PC-3 (cell line): ENCODE results near the gene VPS33A. TPM values are rescaled to one million over a fixed set of nuclear protein-coding genes. Genes with fewer than 3 reads are reported as not detected.

ENCODE experiments used
- ATAC-seq: fragments of 200-7000 bp; cut with Tn5 transposase; 2 replicates; pipeline ENCODE4 v1.9.1; 2020; ENCODE audit warnings: mild to moderate bottlenecking, moderate library complexity
- BruUV-seq: library from RNA; stranded (reverse); fragments of 400-500 nt; replicated peaks from 2 replicates; lab custom pipeline; 2021; lab: Mats Ljungman, UMichigan
- CTCF ChIA-PET: fragments of 300-600 bp; sonication (Branson Sonifier 250); formaldehyde crosslinking; loops from one replicate; lab custom pipeline; 2022; ENCODE audit warnings: antibody characterized with exemption; lab: Charles Lee
- POLR2A ChIA-PET: fragments of 300-600 bp; sonication (Branson Sonifier 250); formaldehyde crosslinking; loops from one replicate; lab custom pipeline; 2022; ENCODE audit warnings: antibody characterized with exemption; ENCODE audit not compliant: unreplicated experiment; lab: Charles Lee
- DNase-seq: peaks from one replicate; pipeline ENCODE4 v3.0.0-alpha.2; 2015
- H2AFZ ChIP-seq: fragments of 300-600 bp; sonication (generic); 2 replicates; pipeline ENCODE4 v1.6.0; 2016; ENCODE audit warnings: antibody characterized with exemption, low read length
- H3F3A ChIP-seq: fragments of 300-600 bp; sonication (generic); one replicate; pipeline ENCODE4 v1.6.0; 2017; ENCODE audit warnings: antibody characterized with exemption, low read length, control low read depth, mild to moderate bottlenecking; ENCODE audit not compliant: unreplicated experiment
- H3K27ac ChIP-seq: fragments of 300-600 bp; sonication (generic); 2 replicates; pipeline ENCODE4 v1.5.1; 2016; ENCODE audit warnings: mild to moderate bottlenecking, low read length
- H3K27me3 ChIP-seq: fragments of 300-600 bp; sonication (generic); 2 replicates; pipeline ENCODE4 v1.6.1; 2016; ENCODE audit warnings: low read length, mixed read lengths
- H3K36me3 ChIP-seq: fragments of 300-600 bp; sonication (generic); 2 replicates; pipeline ENCODE4 v1.6.1; 2016; ENCODE audit warnings: low read depth, mixed run types, low read length, mixed read lengths
- H3K4me1 ChIP-seq: fragments of 300-600 bp; sonication (generic); 2 replicates; pipeline ENCODE4 v1.5.1; 2016; ENCODE audit warnings: low read length; ENCODE audit not compliant: insufficient read depth
- H3K4me2 ChIP-seq: fragments of 300-600 bp; sonication (generic); 2 replicates; pipeline ENCODE4 v1.6.0; 2016; ENCODE audit warnings: low read length
- H3K4me3 ChIP-seq: fragments of 300-600 bp; sonication (generic); 2 replicates; pipeline ENCODE4 v1.5.1; 2016; ENCODE audit warnings: mild to moderate bottlenecking, low read length, mixed read lengths
- H3K79me2 ChIP-seq: fragments of 300-600 bp; sonication (generic); 2 replicates; pipeline ENCODE4 v1.6.1; 2017; ENCODE audit warnings: low read length, mixed read lengths
- H3K9ac ChIP-seq: fragments of 300-600 bp; sonication (generic); 2 replicates; pipeline ENCODE4 v1.6.0; 2016; ENCODE audit warnings: mild to moderate bottlenecking, low read length
- H3K9me2 ChIP-seq: fragments of 300-600 bp; sonication (generic); replicated peaks from 2 replicates; pipeline ENCODE4 v1.6.1; 2016; ENCODE audit warnings: mixed run types, low read length, mixed read lengths
- H3K9me3 ChIP-seq: fragments of 300-600 bp; sonication (generic); 2 replicates; pipeline ENCODE4 v1.6.1; 2016; ENCODE audit warnings: low read length, mixed read lengths
- H4K20me1 ChIP-seq: fragments of 300-600 bp; sonication (generic); 2 replicates; pipeline ENCODE4 v1.6.1; 2016; ENCODE audit warnings: low read length, mixed read lengths
- EZH2 ChIP-seq: fragments of 300-600 bp; sonication (generic); IDR thresholded peaks from one replicate; pipeline ENCODE4 v1.6.1; 2017; ENCODE audit warnings: antibody characterized with exemption, mild to moderate bottlenecking, low read length; ENCODE audit not compliant: unreplicated experiment
- EZH2phosphoT487 ChIP-seq: fragments of 300-600 bp; sonication (generic); IDR thresholded peaks from 2 replicates; pipeline ENCODE4 v1.6.1; 2018; ENCODE audit warnings: mild to moderate bottlenecking, antibody characterized with exemption, low read length, borderline replicate concordance
- intact Hi-C: fragments of 100-400 bp; cut with micrococcal nuclease; formaldehyde crosslinking; loops from 2 replicates; pipeline ENCODE4 v1.9.0; 2023
- total RNA-seq: library from RNA; depleted of rRNA; stranded (reverse); fragments of >200 nt; gene quantifications from 2 replicates; pipeline ENCODE4 v1.2.3, GENCODE V29; 2014
- TF ChIP-seq, protein P1 (sequence below): fragments of 300-600 bp; sonication (generic); conservative IDR thresholded peaks from 2 replicates; pipeline ENCODE4 v1.5.1; 2017; ENCODE audit warnings: antibody characterized with exemption, low read depth, mild to moderate bottlenecking, low read length

The VPS33A gene
- total RNA-seq, 1 experiment from 2014 or later = 40.8 TPM

- no peaks in the 10 kb centered on the region for H3K9me2 ChIP-seq
- BruUV-seq = no TSS peak
- no peak overlapping the region for H3K4me2 ChIP-seq
- H3K4me1 ChIP-seq = peaks cover 18% of the 10 kb centered on the region
- DNase-seq (no peak), ATAC-seq (no peak)
- no peak overlapping the region for H3K27ac ChIP-seq
- no peak overlapping the region for H2AFZ ChIP-seq
- peaks cover 25% of the 10 kb centered on the region for H3K79me2 ChIP-seq
- H3K4me3 ChIP-seq = no peak overlapping the region
- H4K20me1 ChIP-seq = peaks cover 9% of the 10 kb centered on the region; the same call in 1 of the 2 replicates
- no peaks in the 10 kb centered on the region for H3F3A ChIP-seq
- TF ChIP-seq, protein P1, sequence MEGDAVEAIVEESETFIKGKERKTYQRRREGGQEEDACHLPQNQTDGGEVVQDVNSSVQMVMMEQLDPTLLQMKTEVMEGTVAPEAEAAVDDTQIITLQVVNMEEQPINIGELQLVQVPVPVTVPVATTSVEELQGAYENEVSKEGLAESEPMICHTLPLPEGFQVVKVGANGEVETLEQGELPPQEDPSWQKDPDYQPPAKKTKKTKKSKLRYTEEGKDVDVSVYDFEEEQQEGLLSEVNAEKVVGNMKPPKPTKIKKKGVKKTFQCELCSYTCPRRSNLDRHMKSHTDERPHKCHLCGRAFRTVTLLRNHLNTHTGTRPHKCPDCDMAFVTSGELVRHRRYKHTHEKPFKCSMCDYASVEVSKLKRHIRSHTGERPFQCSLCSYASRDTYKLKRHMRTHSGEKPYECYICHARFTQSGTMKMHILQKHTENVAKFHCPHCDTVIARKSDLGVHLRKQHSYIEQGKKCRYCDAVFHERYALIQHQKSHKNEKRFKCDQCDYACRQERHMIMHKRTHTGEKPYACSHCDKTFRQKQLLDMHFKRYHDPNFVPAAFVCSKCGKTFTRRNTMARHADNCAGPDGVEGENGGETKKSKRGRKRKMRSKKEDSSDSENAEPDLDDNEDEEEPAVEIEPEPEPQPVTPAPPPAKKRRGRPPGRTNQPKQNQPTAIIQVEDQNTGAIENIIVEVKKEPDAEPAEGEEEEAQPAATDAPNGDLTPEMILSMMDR = no peak
- TF ChIP-seq EZH2 (no peak), EZH2phosphoT487 (no peak)
- no peaks in the 10 kb centered on the region for H3K27me3 ChIP-seq
- POLR2A ChIA-PET = no interaction called here
- peaks cover 20% of the 10 kb centered on the region for H3K36me3 ChIP-seq
- intact Hi-C loops = loop anchor here (5.0 kb wide), 1 partner anchor 39 kb away; the partner anchor contains the start of gene VPS33A
- no peaks in the 10 kb centered on the region for H3K9me3 ChIP-seq
- CTCF ChIA-PET = no interaction called here
- no peak overlapping the region for H3K9ac ChIP-seq
These were observed 38.2 kb downstream of the VPS33A start for GRCh38 chr12:122228092-122228491.

DNA sequence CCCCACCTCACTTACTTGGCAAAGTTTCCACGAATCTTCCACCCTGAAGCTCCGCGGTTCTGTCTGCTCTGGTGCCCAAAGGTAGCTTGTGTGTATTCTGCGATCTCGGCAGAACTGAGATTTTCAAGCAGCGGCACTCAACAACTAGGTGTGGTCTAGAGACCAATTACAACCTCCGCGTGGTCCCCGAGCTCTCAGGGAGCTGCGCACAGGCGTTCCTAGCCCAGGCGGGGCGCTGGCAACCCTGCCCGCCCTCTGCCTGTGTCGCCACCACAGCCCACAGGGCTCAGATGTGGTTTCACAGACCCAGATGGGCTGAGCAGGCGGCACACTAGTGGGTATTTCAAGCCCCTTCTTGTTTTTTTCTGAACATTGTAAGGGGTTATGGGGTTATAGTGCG, 39.0 kb downstream of the VPS33A start:
- ChIA-PET CTCF (no interaction called here), POLR2A (no interaction called here)
- H3K36me3 ChIP-seq = peaks cover 22% of the 10 kb centered on the region
- ATAC-seq (no peak), DNase-seq (no peak)
- no peaks in the 10 kb centered on the region for H3K9me2 ChIP-seq
- intact Hi-C loops = loop anchor here (5.0 kb wide), 1 partner anchor 40 kb away; the partner anchor contains the start of gene VPS33A
- H3K27ac ChIP-seq = no peak overlapping the region
- no peaks in the 10 kb centered on the region for H3K9me3 ChIP-seq
- no peak overlapping the region for H3K4me3 ChIP-seq
- peaks cover 32% of the 10 kb centered on the region for H3K79me2 ChIP-seq
- H3K27me3 ChIP-seq = no peaks in the 10 kb centered on the region
- H3F3A ChIP-seq = no peaks in the 10 kb centered on the region
- no peak overlapping the region for H3K4me2 ChIP-seq
- TF ChIP-seq, protein P1 = no peak
- TF ChIP-seq EZH2 (no peak), EZH2phosphoT487 (no peak)
- peaks cover 18% of the 10 kb centered on the region for H3K4me1 ChIP-seq
- H2AFZ ChIP-seq = no peak overlapping the region
- H4K20me1 ChIP-seq = peaks cover 9% of the 10 kb centered on the region; the same call in 1 of the 2 replicates
- BruUV-seq = no TSS peak
- no peak overlapping the region for H3K9ac ChIP-seq
